ENCODE data around the gene CBLB.
A peak's percentile ranks its signal among the peaks of the same experiment; 100 is the strongest.

CBLB gene

GRCh38 chr3:105869861-105870755, 1.3 kb upstream of the CBLB start:
- DNase-seq, result no peak

GRCh38 chr3:105869531-105869833, 670 bp upstream of the CBLB start:
- no peak for DNase-seq

GRCh38 chr3:105868431-105868741, 426 bp downstream of the CBLB start:
- DNase-seq, result peak in 1 of 2 experiments; percentile 30

- no peak for DNase-seq
These were observed 941 bp downstream of the CBLB start for GRCh38 chr3:105867712-105868430.

- DNase-seq, result no peak
These were observed 1.9 kb downstream of the CBLB start for GRCh38 chr3:105866656-105867653.

GRCh38 chr3:105865867-105866350, 2.9 kb downstream of the CBLB start:
- no peak for DNase-seq

- no peak for DNase-seq
These were observed 3.7 kb downstream of the CBLB start for GRCh38 chr3:105865016-105865623.

- DNase-seq, result no peak
These were observed 4.6 kb downstream of the CBLB start for GRCh38 chr3:105864212-105864611.

- no peak for DNase-seq
These were observed 5.2 kb downstream of the CBLB start for GRCh38 chr3:105863608-105864007.

- DNase-seq, result no peak
These were observed 6.6 kb downstream of the CBLB start for GRCh38 chr3:105862217-105862616.

- no peak for DNase-seq
These were observed 8.2 kb downstream of the CBLB start for GRCh38 chr3:105860641-105861040.

GRCh38 chr3:105858017-105858416, 10.8 kb downstream of the CBLB start:
- DNase-seq, result no peak

GRCh38 chr3:105857601-105858000, 11.2 kb downstream of the CBLB start:
- DNase-seq, result no peak

GRCh38 chr3:105856605-105857004, 12.2 kb downstream of the CBLB start:
- DNase-seq, result no peak

GRCh38 chr3:105853801-105854432, 14.9 kb downstream of the CBLB start:
- no peak for DNase-seq

GRCh38 chr3:105851582-105851981, 17.2 kb downstream of the CBLB start:
- DNase-seq, result no peak

- DNase-seq, result no peak
These were observed 17.6 kb downstream of the CBLB start for GRCh38 chr3:105851176-105851575.

- DNase-seq, result no peak
These were observed 18.2 kb downstream of the CBLB start for GRCh38 chr3:105850593-105850992.

GRCh38 chr3:105848821-105849220, 20.0 kb downstream of the CBLB start:
- no peak for DNase-seq

GRCh38 chr3:105847865-105848264, 20.9 kb downstream of the CBLB start:
- no peak for DNase-seq

- DNase-seq, result no peak
These were observed 21.4 kb downstream of the CBLB start for GRCh38 chr3:105847452-105847851.

GRCh38 chr3:105846809-105847208, 22.0 kb downstream of the CBLB start:
- no peak for DNase-seq
